Suppressor macrophage treated with lipopolysaccharide for 4 hours (primary cell): Measurements from ENCODE around the gene SH3D21.
A peak's percentile ranks its signal among the peaks of the same experiment; 100 is the strongest.

Experiments
- DNase-seq: peaks from one replicate; pipeline ENCODE4 v3.0.0-alpha.2; 2020

The SH3D21 gene

GRCh38 chr1:36365381-36365780 lies 59.2 kb downstream of the SH3D21 start:
- peak; percentile 81 for DNase-seq

- DNase-seq: peak; percentile 65
Observed at GRCh38 chr1:36366091-36366661, 60.0 kb downstream of the SH3D21 start.

GRCh38 chr1:36367066-36367465 lies 60.9 kb downstream of the SH3D21 start:
- no peak for DNase-seq

- DNase-seq: no peak
Observed at GRCh38 chr1:36367798-36368197, 61.6 kb downstream of the SH3D21 start.

GRCh38 chr1:36369061-36369861 lies 63.1 kb downstream of the SH3D21 start:
- peak; percentile 78 for DNase-seq
